GM21381 (cell line): ENCODE measurements around the gene CCR5AS.
"Not testable (repeated sequence)": the region's sequence is repeated elsewhere in the genome, so short reads cannot be mapped to it uniquely, and the experiment has no call there.

ENCODE experiments used
- ATAC-seq: cut with Tn5 transposase; IDR thresholded peaks from one replicate; pipeline ENCODE4 v1.9.1; 2021; ENCODE audit warnings: mild to moderate bottlenecking, moderate library complexity; ENCODE audit not compliant: unreplicated experiment

The CCR5AS gene

GRCh38 chr3:46359733-46360493, 47.0 kb downstream of the CCR5AS start:
- ATAC-seq, result peak; percentile 69

GRCh38 chr3:46358466-46358865, 48.4 kb downstream of the CCR5AS start:
- ATAC-seq, result no peak

GRCh38 chr3:46356909-46357308, 50.0 kb downstream of the CCR5AS start:
- no peak for ATAC-seq

- no peak for ATAC-seq
Measured at GRCh38 chr3:46356276-46356675, 50.6 kb downstream of the CCR5AS start.

GRCh38 chr3:46354984-46355383, 51.9 kb downstream of the CCR5AS start:
- ATAC-seq, result no peak

GRCh38 chr3:46354478-46354877, 52.4 kb downstream of the CCR5AS start:
- ATAC-seq, result no peak

GRCh38 chr3:46353647-46354410, 53.0 kb downstream of the CCR5AS start, which contains the start of gene CCR2:
Gene CCR2 (plus strand): TSS chr3:46354111. CDS start chr3:46357528, 3,417 bp downstream.
- no peak for ATAC-seq

- no peak for ATAC-seq
Measured at GRCh38 chr3:46353090-46353489, 53.8 kb downstream of the CCR5AS start.

- ATAC-seq, result no peak
Measured at GRCh38 chr3:46351646-46352045, 55.2 kb downstream of the CCR5AS start.

GRCh38 chr3:46350262-46350565, 56.7 kb downstream of the CCR5AS start:
- ATAC-seq, result peak; percentile 28

- ATAC-seq, result peak; percentile 68
Measured at GRCh38 chr3:46349484-46350261, 57.2 kb downstream of the CCR5AS start.

- no peak for ATAC-seq
Measured at GRCh38 chr3:46348823-46349482, 57.9 kb downstream of the CCR5AS start.

- no peak for ATAC-seq
Measured at GRCh38 chr3:46344476-46344875, 62.4 kb downstream of the CCR5AS start.

- ATAC-seq, result no peak
Measured at GRCh38 chr3:46338840-46339239, 68.0 kb downstream of the CCR5AS start.

GRCh38 chr3:46337911-46338310, 69.0 kb downstream of the CCR5AS start:
- ATAC-seq, result no peak

GRCh38 chr3:46335541-46335940, 71.3 kb downstream of the CCR5AS start:
- ATAC-seq, result no peak

- no peak for ATAC-seq
Measured at GRCh38 chr3:46334741-46335478, 72.0 kb downstream of the CCR5AS start.

GRCh38 chr3:46330676-46331075, 76.2 kb downstream of the CCR5AS start:
- ATAC-seq, result not testable (repeated sequence)

GRCh38 chr3:46325645-46326300, 81.1 kb downstream of the CCR5AS start:
- ATAC-seq, result no peak

GRCh38 chr3:46324036-46324435, 82.8 kb downstream of the CCR5AS start:
- no peak for ATAC-seq
